GM19328 (cell line): ENCODE data around the gene C20orf144.

ENCODE experiments used
- ATAC-seq: cut with Tn5 transposase; IDR thresholded peaks from one replicate; pipeline ENCODE4 v1.9.1; 2021; ENCODE audit warnings: mild to moderate bottlenecking, moderate library complexity; ENCODE audit not compliant: unreplicated experiment

Gene C20orf144

GRCh38 chr20:33649201-33649681, 12.9 kb upstream of the C20orf144 start:
- no peak for ATAC-seq

- ATAC-seq: no peak
Measured at GRCh38 chr20:33650111-33650752, 11.9 kb upstream of the C20orf144 start.

GRCh38 chr20:33650753-33651561, 11.2 kb upstream of the C20orf144 start:
- ATAC-seq: no peak

- no peak for ATAC-seq
Measured at GRCh38 chr20:33651562-33652048, 10.5 kb upstream of the C20orf144 start.

GRCh38 chr20:33653218-33653899, 8.8 kb upstream of the C20orf144 start:
- no peak for ATAC-seq

- ATAC-seq: no peak
Measured at GRCh38 chr20:33653900-33654596, 8.1 kb upstream of the C20orf144 start.

- ATAC-seq: no peak
Measured at GRCh38 chr20:33654680-33655161, 7.4 kb upstream of the C20orf144 start.

- no peak for ATAC-seq
Measured at GRCh38 chr20:33655164-33655563, 7.0 kb upstream of the C20orf144 start.

GRCh38 chr20:33656010-33656782, 5.9 kb upstream of the C20orf144 start:
- ATAC-seq: no peak

GRCh38 chr20:33656783-33657703, 5.1 kb upstream of the C20orf144 start:
- ATAC-seq: no peak

GRCh38 chr20:33657704-33658095, 4.4 kb upstream of the C20orf144 start:
- no peak for ATAC-seq

- no peak for ATAC-seq
Measured at GRCh38 chr20:33658510-33658909, 3.6 kb upstream of the C20orf144 start.

- ATAC-seq: no peak
Measured at GRCh38 chr20:33658929-33659328, 3.2 kb upstream of the C20orf144 start.

- ATAC-seq: no peak
Measured at GRCh38 chr20:33659341-33660034, 2.6 kb upstream of the C20orf144 start.

- ATAC-seq: no peak
Measured at GRCh38 chr20:33660035-33660684, 2.0 kb upstream of the C20orf144 start.

GRCh38 chr20:33660685-33661058, 1.5 kb upstream of the C20orf144 start:
- no peak for ATAC-seq

GRCh38 chr20:33663161-33664084, 1.3 kb downstream of the C20orf144 start:
- no peak for ATAC-seq
